RCC 7860 (cell line): ENCODE results near the gene MTG2.

ENCODE experiments used
- DNase-seq: peaks from one replicate; pipeline ENCODE4 v3.0.0-alpha.2; 2015; ENCODE audit warnings: low spot score
- FAIRE-seq: peaks from 2 replicates; lab custom pipeline; 2012; peaks lifted over from hg19 to GRCh38; lab: Jason Lieb, UNC

Gene MTG2

GRCh38 chr20:62219992-62220665 is 37.3 kb downstream of the MTG2 start, which contains the start of gene HRH3:
HRH3 (minus strand) TSS chr20:62220278; CDS start chr20:62219970, 308 bp downstream.
- DNase-seq: no peak
- no peak for FAIRE-seq

DNA sequence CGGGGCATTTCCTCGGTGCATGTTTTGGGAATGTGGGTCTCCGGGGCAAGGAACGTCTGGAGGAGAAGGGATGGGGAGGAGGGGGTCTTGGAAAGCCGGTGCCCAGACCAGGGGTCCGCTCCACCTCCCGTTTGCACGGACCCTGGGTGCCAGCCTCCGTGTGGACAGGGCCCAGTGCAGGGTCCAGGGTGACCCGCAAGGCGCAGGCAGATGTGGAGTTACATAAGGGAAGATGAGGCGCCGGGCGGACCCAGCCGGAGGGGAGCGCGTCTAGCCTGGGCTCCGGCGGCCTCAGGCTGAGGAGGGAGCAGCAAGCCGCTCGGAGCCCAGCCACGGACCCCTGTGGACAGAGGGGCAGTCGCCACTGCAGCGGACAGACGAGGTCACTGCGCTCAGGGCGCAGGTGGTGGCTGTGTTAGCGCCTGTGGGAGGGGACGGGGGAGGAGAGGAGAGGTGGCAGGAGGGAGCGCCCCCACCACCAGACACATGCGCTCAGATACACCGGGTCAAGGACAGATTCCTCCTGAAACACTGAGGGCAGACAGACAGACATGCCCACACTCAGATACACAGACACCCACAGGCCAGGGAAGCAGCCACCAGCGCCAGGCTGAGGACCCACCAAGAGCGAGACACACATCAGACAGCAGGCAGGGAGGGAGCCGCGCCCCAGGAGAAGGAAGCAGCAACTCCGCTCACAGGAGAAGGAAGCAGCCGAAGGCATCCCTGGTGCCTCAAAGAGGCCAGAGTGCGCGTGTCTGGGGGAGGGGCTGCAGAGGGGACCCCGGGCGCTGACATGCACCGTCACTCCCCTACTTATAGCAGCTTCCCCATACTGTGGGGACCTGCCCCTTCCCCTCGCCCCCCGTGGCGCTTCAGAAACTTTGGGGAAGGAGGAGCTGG is 38.1 kb downstream of the MTG2 start:
- FAIRE-seq (no peak), DNase-seq (no peak)

GRCh38 chr20:62222266-62222850 is 39.5 kb downstream of the MTG2 start:
- FAIRE-seq (no peak), DNase-seq (no peak)

- FAIRE-seq: no peak
Measured at GRCh38 chr20:62222972-62223371, 40.1 kb downstream of the MTG2 start.

DNA sequence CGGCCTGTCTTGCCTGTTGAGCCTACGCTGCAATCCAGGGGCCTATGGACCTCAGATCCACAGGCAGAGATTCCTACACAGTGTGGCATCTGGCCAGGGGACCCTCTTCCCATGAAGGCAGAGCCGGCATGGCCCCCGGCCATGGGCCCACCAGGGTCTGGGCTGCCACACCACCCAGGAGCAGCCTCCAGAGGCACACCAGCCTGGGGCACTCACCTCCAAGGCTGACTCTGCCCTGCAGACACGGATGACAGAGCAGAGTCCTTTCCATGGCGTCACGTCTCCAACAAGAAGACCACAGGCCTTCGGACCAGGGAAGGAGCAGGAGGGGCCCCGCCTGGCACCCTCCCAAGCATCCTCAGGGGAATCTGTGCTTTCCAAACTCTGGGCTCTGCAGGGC is 40.7 kb downstream of the MTG2 start:
- no peak for DNase-seq
- FAIRE-seq: no peak

More at GRCh38 chr20:62222972-62223371, 40.1 kb downstream of the MTG2 start:
- DNase-seq: no peak

GRCh38 chr20:62224113-62224855 is 41.5 kb downstream of the MTG2 start:
- no peak for DNase-seq

DNA sequence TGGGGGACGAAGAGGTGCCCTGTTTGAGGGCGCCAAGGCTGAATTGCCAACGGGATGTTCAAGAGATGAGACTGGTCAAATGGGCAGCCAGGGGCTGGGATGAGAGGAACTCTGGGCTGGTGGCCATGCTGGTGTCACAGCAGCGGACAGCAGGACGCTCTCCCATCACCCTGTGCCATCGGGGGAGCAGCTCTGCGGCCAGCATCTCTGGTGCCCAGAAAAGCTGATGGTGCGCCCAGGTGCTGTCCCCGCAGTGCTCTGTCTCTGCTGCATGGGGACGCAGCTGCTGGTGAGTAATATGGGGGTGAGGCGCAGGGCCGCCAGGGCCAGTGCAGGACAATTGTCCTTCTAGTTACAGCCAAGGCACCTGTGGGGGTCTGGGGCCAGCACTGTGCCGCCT is 42.2 kb downstream of the MTG2 start:
- DNase-seq (no peak), FAIRE-seq (no peak)

More at GRCh38 chr20:62224113-62224855, 41.5 kb downstream of the MTG2 start:
- no peak for FAIRE-seq

GRCh38 chr20:62225820-62226635 is 43.2 kb downstream of the MTG2 start:
- FAIRE-seq (no peak), DNase-seq (no peak)

DNA sequence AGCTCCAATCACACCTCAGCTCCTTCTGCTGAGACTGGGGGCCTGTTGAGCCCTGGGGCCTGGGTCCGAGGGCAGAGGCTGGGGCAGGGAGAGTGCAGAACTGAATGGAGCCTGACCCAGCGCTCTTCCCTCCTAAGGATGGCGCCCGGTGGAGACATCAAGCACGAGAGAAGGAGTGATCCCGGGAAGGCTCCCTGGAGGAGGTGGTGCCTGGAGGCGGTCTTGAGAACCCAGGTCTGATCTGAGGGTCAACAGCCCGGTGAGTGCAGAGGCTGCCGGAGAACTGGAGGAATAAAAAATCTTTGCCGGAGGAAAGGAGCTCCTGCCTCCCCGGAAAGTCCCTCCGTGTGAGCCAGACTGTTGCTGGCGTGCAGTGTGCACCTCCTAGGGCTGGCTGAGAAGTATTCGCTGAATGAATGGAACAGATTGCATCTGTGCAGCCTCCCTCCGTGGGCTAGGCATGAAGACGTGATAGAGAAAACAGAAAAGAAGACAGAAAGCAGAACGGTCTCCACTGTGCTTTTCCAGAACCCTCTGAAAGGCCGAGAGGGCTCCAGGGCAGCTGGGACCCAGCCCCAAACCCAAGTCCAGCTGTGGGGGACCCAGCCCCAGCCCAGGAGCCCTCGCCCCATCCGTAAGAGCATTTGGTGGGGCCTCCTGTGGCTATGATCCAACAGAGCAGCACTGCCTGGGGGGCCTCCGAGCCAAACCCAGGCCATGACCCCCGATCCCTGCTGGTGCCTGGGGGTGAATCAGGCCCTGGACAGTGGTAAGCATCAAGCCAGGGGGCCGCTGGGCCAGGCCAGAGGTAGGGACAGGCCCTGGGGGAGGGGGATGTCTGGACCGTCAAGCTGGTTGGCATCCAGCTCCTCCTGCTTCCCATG is 44.1 kb downstream of the MTG2 start:
- DNase-seq (no peak), FAIRE-seq (no peak)

DNA sequence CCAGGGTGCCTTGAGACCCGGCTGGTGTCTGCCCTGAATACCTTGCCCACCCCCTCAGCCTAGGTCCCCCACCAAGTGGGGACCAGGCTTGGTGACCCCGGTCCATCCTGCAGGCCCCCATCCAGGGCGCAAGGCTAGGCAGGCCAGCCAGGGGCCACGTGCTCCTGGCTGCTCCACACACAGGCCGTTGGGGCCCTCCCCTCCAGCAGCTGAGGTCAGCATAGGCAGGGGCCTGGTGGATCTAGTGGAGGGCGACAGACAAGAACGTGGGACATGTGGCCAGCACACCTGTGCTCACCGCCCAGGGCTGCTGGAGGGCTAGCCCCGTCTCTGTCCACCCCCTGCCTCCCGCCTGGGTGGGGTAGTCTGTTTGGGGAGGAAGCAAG is 44.8 kb downstream of the MTG2 start:
- FAIRE-seq: no peak
- DNase-seq: no peak

GRCh38 chr20:62227977-62228958 is 45.4 kb downstream of the MTG2 start:
- DNase-seq (no peak), FAIRE-seq (no peak)

DNA sequence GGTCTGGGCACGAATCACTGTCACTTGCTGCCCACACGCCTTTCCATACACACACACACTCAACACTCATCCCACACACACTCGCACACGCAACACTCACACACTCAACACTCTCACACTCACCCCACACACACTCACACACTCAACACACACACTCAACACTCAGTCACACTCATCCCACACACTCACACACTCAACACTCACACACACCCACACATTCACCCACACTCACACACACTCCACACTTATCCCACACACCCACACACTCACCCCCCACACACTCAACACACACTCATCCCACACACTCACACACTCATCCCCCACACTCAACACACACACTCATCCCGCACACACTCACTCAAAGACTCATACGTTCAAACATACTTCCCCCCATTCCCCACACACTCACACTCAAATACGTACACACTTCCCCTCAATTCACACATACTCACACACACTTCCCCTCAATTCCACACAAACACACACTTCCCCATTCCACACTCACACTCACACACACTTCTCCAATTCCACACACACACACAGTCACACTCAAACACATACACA is 46.2 kb downstream of the MTG2 start:
- FAIRE-seq (no peak), DNase-seq (no peak)

- DNase-seq (no peak), FAIRE-seq (no peak)
Measured at GRCh38 chr20:62229667-62230066, 46.8 kb downstream of the MTG2 start.

GRCh38 chr20:62230276-62230675 is 47.4 kb downstream of the MTG2 start:
- no peak for FAIRE-seq
- no peak for DNase-seq

DNA sequence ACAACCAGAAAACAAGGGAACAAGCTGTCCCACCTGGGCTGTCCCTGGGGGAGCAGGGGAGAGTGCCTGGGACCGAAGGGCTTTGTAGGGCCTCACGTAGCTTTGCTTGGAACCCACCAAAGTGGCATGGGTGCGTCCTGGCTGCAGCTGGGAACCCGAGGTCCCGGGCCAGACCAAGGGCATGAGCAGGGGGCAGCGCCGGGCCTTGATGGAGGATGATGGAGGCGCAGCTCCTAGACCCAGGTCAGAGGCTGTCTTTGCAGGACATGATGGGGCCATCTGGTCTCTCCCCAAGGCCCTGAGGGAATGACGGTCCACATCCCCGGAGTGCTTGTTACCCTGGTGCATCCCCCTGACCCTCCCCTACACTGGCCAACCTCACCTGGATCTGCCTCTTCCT is 47.9 kb downstream of the MTG2 start:
- FAIRE-seq: no peak
- no peak for DNase-seq

GRCh38 chr20:62231292-62231691 is 48.5 kb downstream of the MTG2 start:
- FAIRE-seq: no peak
- DNase-seq: no peak

- FAIRE-seq: no peak
- DNase-seq: no peak
Measured at GRCh38 chr20:62232194-62232593, 49.4 kb downstream of the MTG2 start.
